H9 (cell line): ENCODE data around the gene UBAC2. TPM values are rescaled to one million over a fixed set of nuclear protein-coding genes. Genes with fewer than 3 reads are reported as not detected.
A peak's percentile ranks its signal among the peaks of the same experiment; 100 is the strongest.

Source experiments
- DNase-seq: peaks from one replicate; pipeline ENCODE4 v3.0.0-alpha.2; 2017
- H2AFZ ChIP-seq: one replicate; pipeline ENCODE4 v1.6.1; 2013; ENCODE audit warnings: mild to moderate bottlenecking, low read length, control low read depth, moderate library complexity
- H2AK5ac ChIP-seq: 2 replicates; pipeline ENCODE4 v1.6.1; 2013; ENCODE audit warnings: low read length, control low read depth, mixed read lengths; ENCODE audit not compliant: insufficient read length
- H2BK120ac ChIP-seq: one replicate; pipeline ENCODE4 v1.6.1; 2013; ENCODE audit warnings: low read depth, mild to moderate bottlenecking, low read length, control low read depth, inconsistent platforms; ENCODE audit not compliant: poor library complexity, severe bottlenecking
- H2BK12ac ChIP-seq: 2 replicates; pipeline ENCODE4 v1.6.1; 2013; ENCODE audit warnings: low read length, control low read depth, mixed read lengths, low read depth; ENCODE audit not compliant: insufficient read length
- H2BK15ac ChIP-seq: 2 replicates; pipeline ENCODE4 v1.6.1; 2013; ENCODE audit warnings: low read depth, low read length, control low read depth
- H2BK20ac ChIP-seq: one replicate; pipeline ENCODE4 v1.6.1; 2013; ENCODE audit warnings: low read depth, mild to moderate bottlenecking, low read length, control low read depth, inconsistent platforms; ENCODE audit not compliant: poor library complexity, severe bottlenecking
- H2BK5ac ChIP-seq: 2 replicates; pipeline ENCODE4 v1.6.1; 2013; ENCODE audit warnings: low read length, control low read depth, mixed read lengths; ENCODE audit not compliant: insufficient read length
- H3K14ac ChIP-seq: 2 replicates; pipeline ENCODE4 v1.6.1; 2013; ENCODE audit warnings: low read length, control low read depth; ENCODE audit not compliant: insufficient read depth
- H3K18ac ChIP-seq: 2 replicates; pipeline ENCODE4 v1.6.1; 2013; ENCODE audit warnings: low read depth, mild to moderate bottlenecking, mixed read lengths, low read length, control low read depth; ENCODE audit not compliant: insufficient read length
- H3K23ac ChIP-seq: 2 replicates; pipeline ENCODE4 v1.6.1; 2013; ENCODE audit warnings: low read length, control low read depth, mixed read lengths, low read depth; ENCODE audit not compliant: insufficient read length
- H3K23me2 ChIP-seq: 2 replicates; pipeline ENCODE4 v1.6.1; 2013; ENCODE audit warnings: low read depth, mild to moderate bottlenecking, mixed read lengths, low read length, control low read depth; ENCODE audit not compliant: insufficient read length, poor library complexity, severe bottlenecking
- H3K27ac ChIP-seq: 2 replicates; pipeline ENCODE4 v1.5.1; 2013; ENCODE audit warnings: low read length, control low read depth, mixed read lengths, low read depth; ENCODE audit not compliant: insufficient read length
- H3K27me3 ChIP-seq: 2 replicates; pipeline ENCODE4 v1.6.1; 2013; ENCODE audit warnings: low read length, control low read depth, inconsistent platforms; ENCODE audit not compliant: insufficient read depth
- H3K4ac ChIP-seq: 2 replicates; pipeline ENCODE4 v1.6.1; 2013; ENCODE audit warnings: low read depth, mild to moderate bottlenecking, control low read depth, inconsistent platforms, low read length, moderate library complexity
- H3K4me1 ChIP-seq: 2 replicates; pipeline ENCODE4 v1.6.1; 2013; ENCODE audit warnings: low read length, control low read depth, inconsistent platforms; ENCODE audit not compliant: insufficient read depth
- H3K4me2 ChIP-seq: 2 replicates; pipeline ENCODE4 v1.6.1; 2013; ENCODE audit warnings: low read length, control low read depth, mixed read lengths; ENCODE audit not compliant: insufficient read length, insufficient read depth
- H3K56ac ChIP-seq: 2 replicates; pipeline ENCODE4 v1.6.1; 2013; ENCODE audit warnings: low read depth, mild to moderate bottlenecking, mixed read lengths, low read length, control low read depth; ENCODE audit not compliant: insufficient read length
- H3K79me1 ChIP-seq: 2 replicates; pipeline ENCODE4 v1.6.1; 2013; ENCODE audit warnings: low read depth, mild to moderate bottlenecking, moderate library complexity, low read length, control low read depth, inconsistent platforms; ENCODE audit not compliant: insufficient read depth, poor library complexity, severe bottlenecking
- H3K79me2 ChIP-seq: 2 replicates; pipeline ENCODE4 v1.6.1; 2013; ENCODE audit warnings: low read length, control low read depth, inconsistent platforms; ENCODE audit not compliant: insufficient read depth
- H3K9ac ChIP-seq: 2 replicates; pipeline ENCODE4 v1.6.1; 2013; ENCODE audit warnings: low read length, control low read depth, mixed read lengths; ENCODE audit not compliant: insufficient read length; ENCODE audit errors: extremely low read depth
- H3K9me3 ChIP-seq: one replicate; pipeline ENCODE4 v1.6.1; 2013; ENCODE audit warnings: low read depth, low read length, inconsistent platforms; ENCODE audit not compliant: control insufficient read depth
- H3T11ph ChIP-seq: one replicate; pipeline ENCODE4 v1.6.1; 2013; ENCODE audit warnings: mild to moderate bottlenecking, low read length, control low read depth, inconsistent platforms
- H4K20me1 ChIP-seq: one replicate; pipeline ENCODE4 v1.6.1; 2013; ENCODE audit not compliant: control insufficient read depth, insufficient read length, insufficient read depth
- H4K5ac ChIP-seq: 2 replicates; pipeline ENCODE4 v1.6.1; 2013; ENCODE audit warnings: low read depth, mild to moderate bottlenecking, mixed read lengths, low read length, control low read depth; ENCODE audit not compliant: insufficient read length
- H4K8ac ChIP-seq: replicated peaks from 2 replicates; pipeline ENCODE4 v1.6.1; 2013; ENCODE audit warnings: low read length, control low read depth, mixed read lengths, low read depth; ENCODE audit not compliant: insufficient read length
- H4K91ac ChIP-seq: 2 replicates; pipeline ENCODE4 v1.6.1; 2013; ENCODE audit warnings: low read depth, mild to moderate bottlenecking, moderate library complexity, mixed read lengths, low read length, control low read depth; ENCODE audit not compliant: insufficient read length
- H3K27ac Mint-ChIP-seq, 3 experiments: 2 replicates in 2 of 3; 3 replicates in 1 of 3; pipeline ENCODE4 v1.8.0; 2020 to 2021; ENCODE audit warnings: mixed read lengths in 3 of 3, mild to moderate bottlenecking in 1 of 3, moderate library complexity in 1 of 3
- H3K27me3 Mint-ChIP-seq: 2 replicates; pipeline ENCODE4 v1.8.0; 2021; ENCODE audit warnings: low read depth, mild to moderate bottlenecking, moderate library complexity, mixed read lengths
- H3K36me3 Mint-ChIP-seq, 3 experiments: 2 replicates in 2 of 3; 3 replicates in 1 of 3; pipeline ENCODE4 v1.8.0; 2020 to 2021; ENCODE audit warnings: low read depth in 3 of 3, mixed read lengths in 3 of 3; ENCODE audit not compliant: insufficient read depth in 1 of 3
- H3K4me1 Mint-ChIP-seq, 2 experiments: 2 replicates each; pipeline ENCODE4 v1.8.0; 2020; ENCODE audit warnings: mixed read lengths in 2 of 2
- H3K4me3 Mint-ChIP-seq, 2 experiments: 2 replicates in 1 of 2; 3 replicates in 1 of 2; pipeline ENCODE4 v1.8.0; 2020 to 2021; ENCODE audit warnings: mild to moderate bottlenecking in 2 of 2, mixed read lengths in 2 of 2, moderate library complexity in 1 of 2
- H3K9me3 Mint-ChIP-seq, 2 experiments: 2 replicates in 1 of 2; 3 replicates in 1 of 2; pipeline ENCODE4 v1.8.0; 2020; ENCODE audit warnings: mild to moderate bottlenecking in 2 of 2, mixed read lengths in 2 of 2, moderate library complexity in 1 of 2
- CTCF ChIP-seq: fragments of 200-600 bp; sonication (generic); conservative IDR thresholded peaks from 3 replicates; pipeline ENCODE4 v1.8.0; 2021; ENCODE audit warnings: antibody characterized with exemption, mild to moderate bottlenecking
- WGBS: extraction: QIAGEN DNeasy Blood & Tissue Kit; methylation state at CpG from one replicate; pipeline ENCODE4 v1.1.7; 2013; ENCODE audit warnings: missing lambda C conversion rate, low lambda C conversion rate, mixed read lengths; ENCODE audit not compliant: insufficient read length; ENCODE audit errors: extremely low coverage; 5-methylcytosine and 5-hydroxymethylcytosine counted together
- total RNA-seq: library from RNA; stranded (reverse); gene quantifications from 2 replicates; pipeline ENCODE4 v1.2.1, GENCODE V29; 2021

UBAC2 gene
- total RNA-seq, 1 experiment from 2014 or later = 52.3 TPM

GRCh38 chr13:99353836-99354235 is 153.2 kb downstream of the UBAC2 start:
- no peak overlapping the region for H3K27ac ChIP-seq
- H3K9me3 ChIP-seq = no peaks in the 10 kb centered on the region
- no peaks in the 10 kb centered on the region for H3K79me2 ChIP-seq
- no peak overlapping the region for H2BK12ac ChIP-seq
- no peak overlapping the region for H4K91ac ChIP-seq
- H4K20me1 ChIP-seq = no peaks in the 10 kb centered on the region
- no peaks in the 10 kb centered on the region for H3K79me1 ChIP-seq
- H2BK15ac ChIP-seq = no peak overlapping the region
- H2BK5ac ChIP-seq = no peak overlapping the region
- no peak for DNase-seq
- no peak overlapping the region for H4K8ac ChIP-seq
- H3K4me2 ChIP-seq = no peak overlapping the region
- no peak overlapping the region for H3K14ac ChIP-seq
- no CpG with 5 or more reads among the region's 8 CpGs for WGBS
- no peaks in the 10 kb centered on the region for H3K4me1 ChIP-seq
- no peak overlapping the region for H2AK5ac ChIP-seq
- H4K5ac ChIP-seq = no peak overlapping the region
- no peak for TF ChIP-seq CTCF
- no peak overlapping the region for H2BK120ac ChIP-seq
- H3T11ph ChIP-seq = no peak overlapping the region
- no peak overlapping the region for H3K4ac ChIP-seq
- H2BK20ac ChIP-seq = no peak overlapping the region
- H2AFZ ChIP-seq = no peak overlapping the region
- Mint-ChIP-seq H3K36me3 (peaks cover 4 to 40% (median 29%) of the 10 kb centered on the region in 3 experiments), H3K27me3 (no peaks in the 10 kb centered on the region), H3K9me3 (no peaks in the 10 kb centered on the region), H3K4me1 (peaks cover 3 to 4% of the 10 kb centered on the region in 2 experiments; a peak in 3 of 4 replicates), H3K4me3 (no peak overlapping the region), H3K27ac (0 out of 7 replicates have a peak overlapping the region, but pooled peaks of 1 of the 3 experiments have one; percentile 4)
- H3K23ac ChIP-seq = no peak overlapping the region
- H3K23me2 ChIP-seq = no peaks in the 10 kb centered on the region
- H3K9ac ChIP-seq = no peak overlapping the region
- H3K56ac ChIP-seq = no peak overlapping the region
- H3K27me3 ChIP-seq = no peaks in the 10 kb centered on the region
- H3K18ac ChIP-seq = no peak overlapping the region
